Stimulated activated CD4-positive, alpha-beta T cell treated with anti-CD3 and anti-CD28 coated beads, Interleukin-4, amount 100 ng/mL, for 1 hour (primary cell): ENCODE data around the gene KHDC3L.

Experiments used
- DNase-seq: peaks from one replicate; pipeline ENCODE4 v3.0.0-alpha.2; 2020

The KHDC3L gene

GRCh38 chr6:73362358-73362757 is at the start of gene KHDC3L:
Gene KHDC3L (plus strand): TSS chr6:73362658. CDS start chr6:73362730, 72 bp downstream.
- DNase-seq: no peak

DNA sequence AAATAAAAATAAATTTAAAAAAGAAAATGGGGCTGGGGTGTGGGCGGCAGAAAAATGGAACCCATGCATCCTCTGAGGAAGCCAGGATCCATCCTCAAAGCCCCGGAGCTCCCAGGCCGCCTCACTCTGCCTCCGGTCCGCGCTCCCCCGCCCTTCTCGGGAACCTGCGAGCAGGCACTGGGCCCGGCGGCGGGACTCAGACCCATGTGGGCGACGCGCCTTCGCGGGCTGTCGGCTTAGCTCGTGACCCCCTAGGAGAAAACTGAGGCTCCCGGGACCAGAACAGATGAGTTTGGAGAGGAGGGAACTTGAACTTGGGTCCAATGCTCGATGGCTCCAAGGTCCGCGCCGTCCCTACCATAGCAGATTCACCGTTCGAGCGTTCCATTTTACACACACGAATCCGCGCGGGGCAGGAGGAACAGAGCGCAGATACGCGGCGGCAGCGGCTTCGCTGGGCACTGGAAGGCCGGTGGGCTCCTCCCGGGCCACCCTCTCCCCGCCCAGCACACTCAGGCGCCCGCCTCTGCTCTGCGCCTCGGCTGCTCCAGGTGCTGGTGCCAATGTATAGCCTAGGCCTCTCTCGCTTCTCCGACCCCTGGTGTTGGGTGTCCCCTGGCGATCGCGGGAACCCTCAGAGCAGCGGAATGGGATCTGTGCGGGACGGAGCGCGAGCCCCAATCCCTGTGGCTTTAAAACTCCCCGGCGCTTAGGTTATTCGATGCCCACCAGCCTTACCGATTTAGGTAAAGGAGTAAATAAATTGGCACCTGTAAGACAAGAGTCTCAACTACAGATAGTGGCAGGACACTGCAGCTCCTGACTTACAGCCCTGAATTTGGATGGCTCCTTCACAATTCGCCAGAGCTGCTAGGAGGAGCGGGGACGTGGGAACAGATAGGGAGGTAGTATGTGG is 47.6 kb upstream of the KHDC3L start:
- DNase-seq: no peak

- no peak for DNase-seq
These were observed 39.1 kb upstream of the KHDC3L start for GRCh38 chr6:73323323-73323722.

DNA sequence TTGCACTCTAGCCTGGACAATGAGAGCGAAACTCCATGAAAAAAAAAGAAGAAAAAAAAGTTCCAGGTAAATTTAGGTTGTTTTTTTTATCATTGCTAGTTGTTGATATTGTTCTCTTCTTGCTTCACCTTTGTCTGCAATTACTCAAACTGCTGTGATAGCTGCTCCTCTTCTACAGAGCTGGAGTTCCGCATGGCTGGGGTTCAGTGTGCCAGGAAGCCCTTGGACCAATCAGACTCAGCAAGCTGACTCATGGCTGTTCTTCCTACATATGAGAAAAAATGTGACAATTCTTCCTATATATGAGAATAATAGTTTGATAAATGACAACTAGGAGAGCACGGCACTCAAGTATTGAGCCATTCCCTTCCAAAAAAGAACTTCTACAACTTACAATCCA is 36.8 kb upstream of the KHDC3L start:
- DNase-seq: no peak

DNA sequence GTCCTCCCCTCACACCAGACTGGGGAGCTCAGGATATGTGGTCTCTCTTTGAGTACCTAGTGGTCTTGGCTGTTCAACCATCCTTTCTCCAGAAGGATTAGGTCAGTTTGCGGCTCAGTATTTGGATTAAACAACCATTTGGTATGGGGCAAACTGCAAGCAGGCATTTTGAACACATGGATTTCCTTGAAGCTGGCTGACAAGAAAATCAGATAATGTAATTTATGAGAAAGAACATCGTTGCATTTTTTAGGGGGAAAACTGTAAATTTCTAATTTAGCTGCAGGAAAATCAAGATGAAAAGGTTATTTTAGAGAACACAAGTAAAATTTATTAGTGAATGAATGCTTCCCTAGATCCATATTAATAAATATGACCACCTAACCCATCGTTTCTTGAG is 33.7 kb upstream of the KHDC3L start:
- no peak for DNase-seq

DNA sequence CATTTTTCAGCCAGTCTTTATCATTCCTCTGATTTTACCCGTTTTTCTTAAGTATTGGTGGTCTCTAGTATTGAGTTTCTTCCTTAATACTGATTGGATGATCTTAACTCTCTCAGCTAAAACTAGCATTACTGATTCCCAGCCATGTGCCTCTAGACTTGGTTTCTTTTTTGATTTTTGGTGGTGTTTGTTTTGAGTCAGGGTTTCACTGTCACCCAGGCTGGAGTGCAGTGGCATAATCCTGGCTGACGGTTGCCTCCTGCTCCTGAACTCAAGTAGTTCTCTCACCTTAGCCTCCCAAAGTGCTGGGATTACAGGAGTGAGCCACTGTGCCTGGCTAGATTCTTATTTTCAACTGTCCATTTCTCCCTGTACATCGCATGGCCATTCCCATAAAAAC is 33.3 kb upstream of the KHDC3L start:
- no peak for DNase-seq

GRCh38 chr6:73339340-73339739 is 23.1 kb upstream of the KHDC3L start:
- DNase-seq: no peak

- no peak for DNase-seq
These were observed 22.4 kb upstream of the KHDC3L start for GRCh38 chr6:73340048-73340447.

DNA sequence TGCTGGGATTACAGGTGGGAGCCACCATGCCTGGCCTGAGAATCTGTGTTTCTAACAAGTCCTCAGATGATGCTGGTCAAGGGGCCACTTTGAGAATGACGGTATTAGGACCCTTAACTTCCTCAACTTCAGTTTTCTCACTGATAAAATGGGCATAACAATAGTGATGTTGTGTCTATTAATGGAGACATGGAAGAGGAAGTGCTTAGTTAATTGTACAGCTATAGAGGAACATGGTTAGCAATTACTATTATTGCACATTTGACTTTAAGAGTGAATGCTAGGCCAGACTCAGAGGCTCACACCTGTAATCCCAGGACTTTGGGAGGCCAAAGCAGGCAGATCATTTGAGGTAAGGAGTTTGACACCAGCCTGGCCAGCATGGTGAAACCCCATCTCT is 21.1 kb upstream of the KHDC3L start:
- DNase-seq: no peak

- DNase-seq: no peak
These were observed 20.3 kb upstream of the KHDC3L start for GRCh38 chr6:73342174-73342573.

- no peak for DNase-seq
These were observed 19.3 kb upstream of the KHDC3L start for GRCh38 chr6:73343164-73343563.

- no peak for DNase-seq
These were observed 13.8 kb upstream of the KHDC3L start for GRCh38 chr6:73348550-73349204.

- DNase-seq: no peak
These were observed 13.1 kb upstream of the KHDC3L start for GRCh38 chr6:73349311-73349710.

DNA sequence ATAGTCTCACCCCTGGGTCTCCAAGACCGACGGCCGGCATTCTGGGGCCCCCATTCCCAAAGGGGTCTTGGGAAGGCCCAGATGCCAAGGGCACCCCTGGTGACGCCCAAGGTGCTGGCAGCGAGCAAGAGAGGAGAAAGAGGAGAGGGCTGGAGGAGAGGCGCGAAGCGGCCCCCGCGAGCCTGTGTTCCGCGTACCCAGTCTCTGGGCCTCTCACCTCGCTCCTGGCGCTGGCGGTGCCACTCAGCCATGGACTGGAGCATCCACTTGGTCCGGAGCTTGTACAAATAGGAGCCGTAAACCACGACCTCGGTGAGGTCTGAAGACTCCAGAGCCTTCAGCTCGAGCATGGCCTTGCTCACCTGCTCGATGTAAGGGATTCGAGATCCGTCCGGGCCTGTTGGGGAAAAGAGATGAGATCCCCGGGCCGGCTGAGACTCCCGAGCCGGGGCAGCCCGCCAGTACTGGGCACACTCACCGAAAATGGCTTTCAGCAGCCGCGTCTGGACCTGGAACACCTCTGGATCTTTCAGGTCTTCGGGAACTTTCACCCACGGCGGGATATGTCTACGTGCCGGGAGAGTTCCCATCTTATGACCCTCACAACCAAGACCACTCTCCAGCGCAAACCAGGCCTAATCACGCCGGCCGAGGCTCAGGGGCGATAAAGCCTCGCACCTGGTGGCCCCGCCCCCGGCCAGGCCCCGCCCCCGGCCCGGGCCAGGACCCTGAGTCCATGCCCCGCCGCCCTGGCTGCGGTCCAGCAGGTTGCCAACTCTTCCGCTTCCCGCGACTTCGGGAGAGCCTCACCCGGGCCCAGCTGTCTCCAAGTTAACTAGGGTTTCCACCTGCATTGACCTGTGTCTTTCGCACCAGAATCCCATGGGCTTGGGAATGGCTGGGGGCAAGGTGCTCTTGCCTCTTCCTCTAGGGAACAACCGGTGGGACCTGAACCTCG is 8.5 kb upstream of the KHDC3L start, which contains the start of gene DPPA5:
TSS of gene DPPA5 (minus strand) at position 641 of the 958 bp plus-strand sequence. CDS start at position 590, 51 bp downstream.
- no peak for DNase-seq

DNA sequence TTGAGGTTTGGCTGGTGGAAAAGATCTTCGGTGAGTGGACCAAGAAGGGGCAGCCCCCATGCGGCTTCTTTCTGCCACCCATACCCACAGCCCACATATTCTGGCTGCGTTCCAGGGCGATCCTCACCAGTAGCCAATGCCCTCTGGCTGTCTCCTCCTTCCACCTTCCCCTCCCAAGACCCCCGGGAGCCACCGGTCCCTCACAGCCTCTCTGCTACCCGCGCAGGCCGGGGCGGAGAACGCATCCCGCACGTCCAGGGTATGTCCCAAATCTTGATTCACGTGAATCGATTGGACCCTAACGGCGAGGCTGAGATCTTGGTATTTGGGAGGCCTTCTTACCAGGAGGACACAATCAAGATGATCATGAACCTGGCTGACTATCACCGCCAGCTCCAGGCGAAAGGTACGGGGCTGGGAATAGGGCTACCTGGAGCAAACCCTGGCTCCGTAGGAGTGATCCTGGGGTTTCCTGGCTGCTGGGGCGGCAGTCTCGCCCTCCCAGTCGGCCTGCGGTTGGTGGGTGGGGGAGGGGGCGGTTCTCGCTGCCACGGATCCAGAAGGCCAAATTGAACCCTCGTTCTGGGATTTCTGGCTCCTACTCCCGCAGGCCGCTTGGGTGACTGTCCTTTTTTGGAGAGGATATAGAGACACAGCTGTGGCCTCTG is 545 bp downstream of the KHDC3L start:
- DNase-seq: no peak

DNA sequence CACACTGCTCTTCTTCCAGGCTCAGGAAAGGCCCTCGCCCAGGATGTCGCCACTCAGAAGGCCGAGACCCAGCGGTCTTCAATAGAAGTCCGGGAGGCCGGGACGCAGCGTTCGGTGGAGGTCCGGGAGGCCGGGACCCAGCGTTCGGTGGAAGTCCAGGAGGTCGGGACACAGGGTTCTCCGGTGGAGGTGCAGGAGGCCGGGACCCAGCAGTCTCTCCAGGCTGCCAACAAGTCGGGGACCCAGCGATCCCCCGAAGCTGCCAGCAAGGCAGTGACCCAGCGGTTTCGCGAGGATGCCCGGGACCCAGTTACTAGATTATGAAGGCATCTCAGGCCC is 1.0 kb downstream of the KHDC3L start:
- DNase-seq: no peak

GRCh38 chr6:73364121-73364520 is 1.7 kb downstream of the KHDC3L start:
- no peak for DNase-seq

GRCh38 chr6:73364549-73364948 is 2.1 kb downstream of the KHDC3L start:
- no peak for DNase-seq

- DNase-seq: no peak
These were observed 5.4 kb downstream of the KHDC3L start for GRCh38 chr6:73367761-73368355.

- no peak for DNase-seq
These were observed 6.2 kb downstream of the KHDC3L start for GRCh38 chr6:73368675-73369074.

- no peak for DNase-seq
These were observed 6.7 kb downstream of the KHDC3L start for GRCh38 chr6:73369157-73369556.

- no peak for DNase-seq
These were observed 7.1 kb downstream of the KHDC3L start, which contains the start of gene OOEP for GRCh38 chr6:73369563-73369962. Gene OOEP (minus strand): TSS chr6:73369897. CDS start chr6:73369792, 105 bp downstream.
